Lung (tissue), 12 donors: ENCODE measurements around the gene STRBP. TPM values are rescaled to one million over a fixed set of nuclear protein-coding genes. Genes with fewer than 3 reads are reported as not detected.

Source experiments
- ATAC-seq: fragments of 200-7000 bp; cut with Tn5 transposase; one replicate; pipeline ENCODE4 v1.9.1; 2020; ENCODE audit warnings: moderate number of reproducible peaks; ENCODE audit not compliant: insufficient read depth, low FRiP score
- DNase-seq, 3 donors: peaks; one replicate each; pipeline ENCODE4 v3.0.0-alpha.2; 2013 to 2017
- H3K27ac ChIP-seq, 2 donors: one replicate each; pipeline ENCODE4 v1.5.1; 2013; ENCODE audit warnings: mild to moderate bottlenecking in 2 of 2, moderate library complexity in 2 of 2, control low read depth in 1 of 2, inconsistent platforms in 1 of 2, low read depth in 1 of 2, low read length in 1 of 2
- H3K27me3 ChIP-seq, 3 donors: one replicate each; pipeline ENCODE4 v1.5.1; 2013; ENCODE audit warnings: low read length in 2 of 3; ENCODE audit not compliant: control insufficient read depth in 3 of 3, insufficient read depth in 3 of 3
- H3K36me3 ChIP-seq, 4 donors: one replicate each; pipeline ENCODE4 v1.5.1; 2013; ENCODE audit warnings: low read length in 4 of 4, mild to moderate bottlenecking in 1 of 4, moderate library complexity in 1 of 4; ENCODE audit not compliant: control insufficient read depth in 4 of 4, insufficient read depth in 4 of 4
- H3K4me1 ChIP-seq, 5 donors: one replicate each; pipeline ENCODE4 v1.5.1; 2013; ENCODE audit warnings: low read length in 5 of 5, mild to moderate bottlenecking in 2 of 5, moderate library complexity in 1 of 5; ENCODE audit not compliant: control insufficient read depth in 5 of 5, insufficient read depth in 5 of 5
- H3K4me3 ChIP-seq: one replicate; pipeline ENCODE4 v1.5.1; 2013; ENCODE audit warnings: mild to moderate bottlenecking, control low read depth, moderate library complexity
- H3K9ac ChIP-seq, 2 donors: one replicate each; pipeline ENCODE4 v1.5.1; 2013; ENCODE audit warnings: low read length in 2 of 2, control low read depth in 1 of 2; ENCODE audit not compliant: insufficient read depth in 1 of 2
- H3K9me3 ChIP-seq, 4 donors: one replicate each; pipeline ENCODE4 v1.5.1; 2013; ENCODE audit warnings: low read length in 3 of 4, mild to moderate bottlenecking in 1 of 4, moderate library complexity in 1 of 4; ENCODE audit not compliant: control insufficient read depth in 4 of 4, insufficient read depth in 3 of 4
- WGBS, 2 donors: extraction: QIAGEN DNeasy Blood & Tissue Kit; methylation state at CpG; one replicate each; pipeline ENCODE4 v1.1.7; 2013; 5-methylcytosine and 5-hydroxymethylcytosine counted together
- polyA plus RNA-seq, 2 donors: library from polyadenylated mRNA; stranded (reverse); fragments of 200-250 nt; gene quantifications; one replicate each; pipeline ENCODE4 v1.2.1, GENCODE V29; 2013
- total RNA-seq, 2 donors: library from RNA; depleted of rRNA in 1 of 2; stranded (reverse); fragments of >200 nt in 1 of 2; gene quantifications; one replicate each; pipeline ENCODE4 v1.2.1, GENCODE V29; 2014 to 2021
- TF ChIP-seq, protein P1 (sequence below): IDR thresholded peaks from 2 replicates; pipeline ENCODE4 v1.5.1; 2012; ENCODE audit warnings: mild to moderate bottlenecking; ENCODE audit errors: control extremely low read depth, extremely low read depth
- donor health status: control.
- donor health status: control.
- donor health status: Bipolar disorder and iron deficiency.
- donor health status: healthy.
- donor health status: DM: yes; HTN: yes; CAD: no.

STRBP gene
- total and polyA plus RNA-seq, 4 donors, result 8.3 to 27.2 (median 21.1) TPM

- Histone ChIP-seq H3K27me3 (no peaks in the 10 kb centered on the region), H3K27ac (no peak overlapping the region), H3K9ac (no peak overlapping the region), H3K9me3 (no peaks in the 10 kb centered on the region), H3K4me3 (no peak overlapping the region), H3K36me3 (no peaks in the 10 kb centered on the region), H3K4me1 (no peaks in the 10 kb centered on the region)
- TF ChIP-seq, protein P1, sequence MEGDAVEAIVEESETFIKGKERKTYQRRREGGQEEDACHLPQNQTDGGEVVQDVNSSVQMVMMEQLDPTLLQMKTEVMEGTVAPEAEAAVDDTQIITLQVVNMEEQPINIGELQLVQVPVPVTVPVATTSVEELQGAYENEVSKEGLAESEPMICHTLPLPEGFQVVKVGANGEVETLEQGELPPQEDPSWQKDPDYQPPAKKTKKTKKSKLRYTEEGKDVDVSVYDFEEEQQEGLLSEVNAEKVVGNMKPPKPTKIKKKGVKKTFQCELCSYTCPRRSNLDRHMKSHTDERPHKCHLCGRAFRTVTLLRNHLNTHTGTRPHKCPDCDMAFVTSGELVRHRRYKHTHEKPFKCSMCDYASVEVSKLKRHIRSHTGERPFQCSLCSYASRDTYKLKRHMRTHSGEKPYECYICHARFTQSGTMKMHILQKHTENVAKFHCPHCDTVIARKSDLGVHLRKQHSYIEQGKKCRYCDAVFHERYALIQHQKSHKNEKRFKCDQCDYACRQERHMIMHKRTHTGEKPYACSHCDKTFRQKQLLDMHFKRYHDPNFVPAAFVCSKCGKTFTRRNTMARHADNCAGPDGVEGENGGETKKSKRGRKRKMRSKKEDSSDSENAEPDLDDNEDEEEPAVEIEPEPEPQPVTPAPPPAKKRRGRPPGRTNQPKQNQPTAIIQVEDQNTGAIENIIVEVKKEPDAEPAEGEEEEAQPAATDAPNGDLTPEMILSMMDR, result no peak
- DNase-seq (no peak), ATAC-seq (no peak)
- 94 to 96% methylated on average over 1 of the region's 1 CpG for whole genome bisulfite sequencing, 2 donors
These were observed 102.6 kb downstream of the STRBP start for GRCh38 chr9:123165813-123166212.

DNA sequence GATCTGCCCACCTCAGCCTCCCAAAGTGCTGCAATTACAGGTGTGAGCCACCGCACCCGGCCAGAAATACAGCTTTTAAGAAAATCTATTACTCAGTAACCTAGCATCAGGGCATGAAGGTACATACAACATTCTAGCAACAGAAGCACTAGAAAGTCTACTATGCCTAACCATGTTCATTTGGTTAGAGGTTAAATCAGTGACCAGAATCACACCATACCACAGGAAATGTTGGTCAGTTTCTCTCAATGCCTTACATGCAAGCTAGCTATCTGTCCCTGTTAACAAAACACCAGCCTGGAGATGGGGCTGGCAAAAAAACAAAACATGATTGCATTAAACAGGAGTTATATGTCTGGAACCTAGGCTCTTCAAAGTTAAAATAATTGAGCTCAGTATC lies 104.1 kb downstream of the STRBP start:
- ATAC-seq (no peak), DNase-seq (no peak)
- no peak overlapping the region for H3K4me3 ChIP-seq
- TF ChIP-seq, protein P1, result no peak
- H3K27me3 ChIP-seq, result no peaks in the 10 kb centered on the region
- H3K9ac ChIP-seq, result no peak overlapping the region
- WGBS, 2 donors, result 97 to 98% methylated on average over 2 of the region's 2 CpGs
- H3K4me1 ChIP-seq, result no peaks in the 10 kb centered on the region
- H3K36me3 ChIP-seq, result no peaks in the 10 kb centered on the region
- no peaks in the 10 kb centered on the region for H3K9me3 ChIP-seq
- no peak overlapping the region for H3K27ac ChIP-seq

GRCh38 chr9:123162791-123163345 lies 105.5 kb downstream of the STRBP start:
- TF ChIP-seq, protein P1, result no peak
- peaks cover 0 to 1% (median 0%) of the 10 kb centered on the region in 4 donors for H3K36me3 ChIP-seq
- no peak overlapping the region for H3K4me3 ChIP-seq
- 70 to 76% methylated on average over 2 of the region's 2 CpGs for WGBS, 2 donors
- ATAC-seq (no peak), DNase-seq (peak in 1 of 3 donors; percentile 3)
- no peaks in the 10 kb centered on the region for H3K27me3 ChIP-seq
- no peak overlapping the region for H3K9ac ChIP-seq
- H3K4me1 ChIP-seq, result no peaks in the 10 kb centered on the region
- no peaks in the 10 kb centered on the region for H3K9me3 ChIP-seq
- H3K27ac ChIP-seq, result no peak overlapping the region

DNA sequence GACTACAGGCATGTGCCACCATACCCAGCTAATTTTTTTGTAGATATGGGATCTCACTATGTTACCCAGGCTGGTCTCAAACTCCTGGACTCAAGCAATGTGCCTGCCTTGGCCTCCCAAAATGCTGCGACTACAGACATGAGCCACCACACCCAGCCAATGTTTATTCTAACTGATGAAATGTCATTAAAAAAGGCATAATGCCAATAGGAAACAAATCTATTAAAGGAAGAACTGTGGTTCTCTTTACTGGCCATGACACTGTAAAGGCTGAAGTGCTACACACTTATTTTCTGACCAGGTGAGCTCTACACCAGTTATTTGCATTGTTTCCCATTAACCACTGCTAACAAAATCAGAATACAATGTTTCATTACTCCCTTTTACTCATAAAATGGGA lies 106.0 kb downstream of the STRBP start:
- Histone ChIP-seq H3K36me3 (peaks cover 0 to 3% (median 0%) of the 10 kb centered on the region in 4 donors), H3K27me3 (no peaks in the 10 kb centered on the region), H3K4me3 (no peak overlapping the region), H3K4me1 (no peaks in the 10 kb centered on the region), H3K9me3 (no peaks in the 10 kb centered on the region), H3K27ac (no peak overlapping the region), H3K9ac (no peak overlapping the region)
- DNase-seq (no peak), ATAC-seq (no peak)
- TF ChIP-seq, protein P1, result no peak
- WGBS, 2 donors, result 53 to 81% methylated on average over 1 of the region's 1 CpG
